Left lobe of liver (tissue), 2 donors: ENCODE results near the gene OSBPL3. TPM values are rescaled to one million over a fixed set of nuclear protein-coding genes. Genes with fewer than 3 reads are reported as not detected.
A peak's percentile ranks its signal among the peaks of the same experiment; 100 is the strongest.
"Not testable (repeated sequence)": the region's sequence is repeated elsewhere in the genome, so short reads cannot be mapped to it uniquely, and the experiment has no call there.

Experiments
- ATAC-seq: fragments of 200-7000 bp; cut with Tn5 transposase; one replicate; pipeline ENCODE4 v1.9.1; 2020; ENCODE audit warnings: mild to moderate bottlenecking, moderate library complexity
- DNase-seq: peaks from one replicate; pipeline ENCODE4 v3.0.0-alpha.2; 2020; ENCODE audit warnings: low spot score
- total RNA-seq: library from RNA; stranded (reverse); gene quantifications from one replicate; pipeline ENCODE4 v1.2.1, GENCODE V29; 2021
- donor health status: DM: no; HTN: no; CAD: no; lungs with moderate emphysema.
- donor health status: DM: no; HTN: yes; CAD: no.

Gene OSBPL3
- total RNA-seq: 0.58 TPM

GRCh38 chr7:24979863-24980533 lies at the start of gene OSBPL3:
TSS of gene OSBPL3 (minus strand) at chr7:24980178. CDS start at chr7:24892472, 87,706 bp downstream.
- DNase-seq: peak; percentile 95

GRCh38 chr7:25029075-25029474 lies 49.1 kb upstream of the OSBPL3 start:
- DNase-seq (no peak), ATAC-seq (no peak)

More at GRCh38 chr7:24979863-24980533, at the start of gene OSBPL3:
- ATAC-seq: peak; percentile 96

GRCh38 chr7:25028370-25029021 lies 48.5 kb upstream of the OSBPL3 start:
- DNase-seq: no peak
- no peak for ATAC-seq

DNA sequence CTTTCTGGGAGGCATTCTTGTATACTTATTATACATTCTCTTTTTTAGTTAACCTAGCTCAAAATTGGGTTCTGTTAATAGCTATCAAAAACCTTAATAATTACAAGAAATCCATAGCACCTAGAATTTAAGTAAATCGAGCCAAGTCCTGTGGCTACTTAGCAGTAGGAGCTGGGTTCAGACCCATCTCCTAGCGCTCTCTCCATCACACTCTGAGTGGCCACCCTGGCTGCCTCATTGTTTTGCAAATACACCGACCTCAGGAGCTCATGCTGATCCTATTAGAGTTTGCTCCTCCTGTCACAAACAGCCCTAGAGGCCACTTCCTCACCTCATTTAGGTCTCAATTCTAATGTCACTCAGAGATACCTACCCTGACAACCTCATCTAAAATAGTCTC lies 46.2 kb upstream of the OSBPL3 start:
- ATAC-seq: no peak
- no peak for DNase-seq

GRCh38 chr7:25025218-25025671 lies 45.3 kb upstream of the OSBPL3 start:
- DNase-seq (no peak), ATAC-seq (peak; percentile 45)

DNA sequence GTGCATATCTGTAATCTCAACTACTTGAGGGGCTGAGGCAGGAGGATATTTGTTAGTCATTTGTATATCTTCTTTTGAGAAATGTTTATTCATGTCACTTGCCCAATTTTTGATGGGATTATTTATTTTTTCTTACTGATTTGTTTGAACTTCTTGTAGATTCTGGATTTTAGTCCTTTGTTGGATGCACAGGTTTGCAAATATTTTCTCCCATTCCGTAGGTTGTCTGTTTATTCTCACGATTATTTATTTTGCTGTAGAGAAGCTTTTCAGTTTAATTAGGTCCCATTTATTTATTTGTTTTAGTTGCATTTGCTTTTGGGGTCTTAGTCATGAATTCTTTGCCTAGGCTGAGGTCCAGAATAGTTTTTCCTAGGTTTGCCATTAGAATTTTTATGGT lies 44.1 kb upstream of the OSBPL3 start:
- ATAC-seq (no peak), DNase-seq (no peak)

- not testable (repeated sequence) for DNase-seq, ATAC-seq
These were observed 37.7 kb upstream of the OSBPL3 start for GRCh38 chr7:25017671-25018070.

DNA sequence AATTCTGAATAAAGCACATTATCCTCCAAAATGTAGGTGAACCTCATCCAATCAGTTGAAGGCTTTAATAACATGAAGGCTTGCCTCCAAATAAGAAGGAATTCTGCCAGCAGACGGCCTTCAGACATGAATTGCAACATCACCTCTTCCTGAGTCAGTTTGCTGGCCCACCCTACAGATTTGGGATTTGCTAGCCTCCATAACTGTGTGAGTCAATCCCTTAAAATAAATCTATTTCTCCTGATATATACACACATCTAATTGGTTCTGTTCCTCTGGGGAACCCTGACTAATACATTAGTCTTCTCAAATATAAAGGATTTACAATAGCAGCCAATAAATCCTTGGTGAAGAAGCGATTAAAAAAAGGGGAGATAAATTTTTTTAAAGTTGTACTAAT lies 34.8 kb upstream of the OSBPL3 start:
- ATAC-seq (no peak), DNase-seq (no peak)

- ATAC-seq, DNase-seq: not testable (repeated sequence)
These were observed 32.7 kb upstream of the OSBPL3 start for GRCh38 chr7:25012710-25013109.

DNA sequence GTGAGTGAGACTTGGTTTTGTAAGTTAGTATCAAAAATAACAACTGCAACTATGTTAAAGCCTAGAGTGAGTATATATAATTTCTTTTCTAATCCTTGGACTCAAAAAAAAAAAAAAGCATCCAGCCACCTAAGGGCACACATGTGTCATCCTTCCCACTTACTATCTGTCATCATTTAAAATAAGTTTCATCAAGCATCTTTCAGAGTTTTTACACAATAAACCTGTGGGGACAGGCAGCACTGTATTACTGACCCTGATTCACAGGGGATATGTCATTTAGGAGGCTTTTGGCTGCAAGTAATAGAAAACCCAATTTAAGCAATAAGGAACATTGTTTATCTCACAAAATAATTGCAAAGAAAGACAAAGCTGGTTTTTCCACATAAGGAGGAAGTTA lies 32.3 kb upstream of the OSBPL3 start:
- no peak for ATAC-seq
- DNase-seq: no peak

GRCh38 chr7:25009257-25009656 lies 29.3 kb upstream of the OSBPL3 start:
- no peak for DNase-seq
- ATAC-seq: no peak

GRCh38 chr7:25007668-25008067 lies 27.7 kb upstream of the OSBPL3 start:
- no peak for ATAC-seq
- no peak for DNase-seq

- DNase-seq (no peak), ATAC-seq (no peak)
These were observed 26.3 kb upstream of the OSBPL3 start for GRCh38 chr7:25006276-25006675.

- no peak for DNase-seq
- no peak for ATAC-seq
These were observed 25.7 kb upstream of the OSBPL3 start for GRCh38 chr7:25005658-25006057.

GRCh38 chr7:25002786-25003185 lies 22.8 kb upstream of the OSBPL3 start:
- no peak for DNase-seq
- no peak for ATAC-seq

GRCh38 chr7:24995466-24995865 lies 15.5 kb upstream of the OSBPL3 start:
- no peak for DNase-seq
- ATAC-seq: no peak

- no peak for ATAC-seq
- no peak for DNase-seq
These were observed 12.3 kb upstream of the OSBPL3 start for GRCh38 chr7:24992314-24992713.

GRCh38 chr7:24991353-24991752 lies 11.4 kb upstream of the OSBPL3 start:
- DNase-seq: no peak
- no peak for ATAC-seq

DNA sequence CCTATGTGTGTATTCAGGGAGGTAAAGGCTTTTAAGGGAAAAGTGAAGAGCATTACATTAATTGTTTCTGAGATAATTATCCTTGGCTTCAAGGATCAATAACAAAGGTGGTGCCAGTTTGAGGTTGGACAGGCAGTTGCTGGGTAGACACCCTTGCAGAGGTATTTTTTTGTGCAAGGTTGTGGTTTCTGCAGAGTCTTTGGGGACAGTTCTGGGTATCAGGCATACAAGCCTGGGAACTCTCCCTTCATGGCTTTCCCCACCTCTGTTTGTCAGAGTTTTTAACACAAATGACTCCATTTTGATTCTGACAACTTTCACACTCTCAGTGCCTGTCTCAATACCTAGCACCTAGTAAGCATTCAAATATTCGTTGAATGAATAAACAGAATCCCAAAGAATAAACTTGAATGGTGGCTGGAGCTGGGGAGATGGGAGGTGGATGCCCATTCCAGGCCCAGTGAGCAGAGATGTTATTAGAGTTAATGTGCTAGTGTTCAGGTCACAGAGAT lies 7.4 kb upstream of the OSBPL3 start:
- ATAC-seq: no peak

DNA sequence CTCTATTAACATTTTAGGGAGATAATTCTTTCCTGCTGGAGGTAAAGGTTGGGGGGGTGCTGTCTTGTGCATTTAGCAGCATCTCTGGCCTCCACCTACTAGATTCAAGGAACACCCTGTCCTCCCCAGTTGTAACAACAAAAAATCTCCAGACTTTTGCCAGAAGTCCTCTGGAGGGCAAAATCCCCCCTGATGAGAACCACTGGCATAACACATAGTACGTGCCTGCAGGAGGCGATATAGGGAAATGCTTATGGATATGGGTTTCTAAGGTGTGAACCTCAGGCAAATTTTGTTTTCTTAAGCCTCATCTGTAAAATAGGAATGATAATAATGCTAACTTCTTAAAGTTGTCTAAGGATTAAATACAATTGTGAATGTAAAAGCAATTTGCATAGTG lies 2.9 kb upstream of the OSBPL3 start:
- ATAC-seq (no peak), DNase-seq (no peak)

More for the DNA sequence above, 7.4 kb upstream of the OSBPL3 start:
- no peak for DNase-seq

GRCh38 chr7:24981171-24981951 lies 1.4 kb upstream of the OSBPL3 start:
- ATAC-seq: no peak
- peak; percentile 48 for DNase-seq
